SU-DHL-6 (cell line): ENCODE measurements around the gene STS.
A peak's percentile ranks its signal among the peaks of the same experiment; 100 is the strongest.
"Not testable (repeated sequence)": the region's sequence is repeated elsewhere in the genome, so short reads cannot be mapped to it uniquely, and the experiment has no call there.

Source experiments
- H2AFZ ChIP-seq: fragments of 200-600 bp; sonication (generic); 2 replicates; pipeline ENCODE4 v1.6.1; 2014; ENCODE audit warnings: low read depth, mild to moderate bottlenecking, moderate library complexity, mixed read lengths, antibody characterized with exemption, low read length; ENCODE audit not compliant: severe bottlenecking
- H3F3A ChIP-seq: fragments of 200-600 bp; shearing (Covaris generic); 2 replicates; pipeline ENCODE4 v1.6.0; 2016; ENCODE audit warnings: antibody characterized with exemption, mild to moderate bottlenecking; ENCODE audit not compliant: insufficient read depth
- H3K27ac ChIP-seq: fragments of 200-600 bp; sonication (generic); 2 replicates; pipeline ENCODE4 v1.5.1; 2016; ENCODE audit warnings: low read depth, mild to moderate bottlenecking, low read length, moderate library complexity, mixed read lengths
- H3K27me3 ChIP-seq: fragments of 200-600 bp; sonication (generic), shearing (Covaris generic); 2 replicates; pipeline ENCODE4 v1.6.0; 2014; ENCODE audit warnings: mild to moderate bottlenecking, low read length
- H3K36me3 ChIP-seq: fragments of 200-600 bp; sonication (generic); 2 replicates; pipeline ENCODE4 v1.6.1; 2014; ENCODE audit warnings: mild to moderate bottlenecking, low read length, mixed read lengths
- H3K4me2 ChIP-seq: fragments of 300-600, 200-600 bp; shearing (Covaris generic), sonication (generic); 2 replicates; pipeline ENCODE4 v1.6.0; 2014; ENCODE audit warnings: low read length, low read depth, mild to moderate bottlenecking; ENCODE audit not compliant: poor library complexity, severe bottlenecking
- H3K4me3 ChIP-seq: fragments of 200-600 bp; sonication (generic); 2 replicates; pipeline ENCODE4 v1.5.1; 2014; ENCODE audit warnings: antibody characterized with exemption, low read length, mild to moderate bottlenecking, mixed read lengths; ENCODE audit not compliant: insufficient read depth, poor library complexity, severe bottlenecking
- H3K79me2 ChIP-seq: fragments of 200-600 bp; sonication (generic); 2 replicates; pipeline ENCODE4 v1.6.1; 2014; ENCODE audit warnings: mild to moderate bottlenecking, low read length, moderate library complexity; ENCODE audit not compliant: insufficient read depth
- H3K9ac ChIP-seq: fragments of 200-600 bp; sonication (generic); 2 replicates; pipeline ENCODE4 v1.7.0; 2014; ENCODE audit warnings: mild to moderate bottlenecking, low read length
- H3K9me2 ChIP-seq: fragments of 200-600 bp; sonication (generic); replicated peaks from 2 replicates; pipeline ENCODE4 v1.6.1; 2014; ENCODE audit warnings: low read length; ENCODE audit not compliant: insufficient read depth
- H3K9me3 ChIP-seq: fragments of 200-600 bp; sonication (generic); 2 replicates; pipeline ENCODE4 v1.6.1; 2014; ENCODE audit warnings: low read length, mixed read lengths; ENCODE audit not compliant: insufficient read depth
- H4K20me1 ChIP-seq: fragments of 200-600 bp; sonication (generic); 2 replicates; pipeline ENCODE4 v1.6.1; 2014; ENCODE audit warnings: low read depth, mild to moderate bottlenecking, antibody characterized with exemption, low read length, moderate library complexity, mixed read lengths
- CTCF ChIP-seq: fragments of 200-600 bp; sonication (generic); IDR thresholded peaks from one replicate; pipeline ENCODE4 v1.5.1; 2017; ENCODE audit warnings: antibody characterized with exemption, mild to moderate bottlenecking, low read length, moderate library complexity; ENCODE audit not compliant: insufficient read depth, poor library complexity, severe bottlenecking
- EZH2phosphoT487 ChIP-seq: fragments of 200-600 bp; sonication (generic), shearing (Covaris generic); conservative IDR thresholded peaks from 2 replicates; pipeline ENCODE4 v1.6.1; 2018; ENCODE audit warnings: mild to moderate bottlenecking, antibody characterized with exemption, low read length, moderate library complexity, mixed read lengths

Gene STS

DNA sequence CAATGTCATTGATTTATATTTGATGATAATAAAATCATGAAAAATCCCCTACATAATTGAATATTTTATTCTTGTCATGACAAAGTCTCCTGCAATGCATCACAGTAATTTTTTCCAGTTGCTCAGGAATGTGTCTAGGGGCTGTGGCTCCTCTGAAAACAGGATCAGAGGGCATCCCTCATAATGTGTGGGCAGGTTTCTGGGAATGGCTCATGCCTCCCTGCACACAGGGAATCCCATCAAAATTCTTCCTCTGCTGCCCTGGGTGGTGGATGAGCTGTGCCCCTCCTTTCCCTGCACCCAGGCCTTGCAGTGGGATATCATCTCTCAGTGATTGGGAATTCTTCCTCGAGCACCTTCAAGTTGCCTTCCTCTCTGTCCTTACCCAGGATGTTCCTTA, 20.9 kb downstream of the STS start:
- Histone ChIP-seq H3K4me3 (no peak overlapping the region), H3K36me3 (no peaks in the 10 kb centered on the region), H3K27ac (no peak overlapping the region), H3K9ac (no peak overlapping the region), H3F3A (no peaks in the 10 kb centered on the region), H3K79me2 (0 out of 2 replicates have a peak, but pooled peaks cover 7% of the 10 kb centered on the region), H2AFZ (no peak overlapping the region), H3K9me2 (no peaks in the 10 kb centered on the region), H4K20me1 (no peaks in the 10 kb centered on the region), H3K27me3 (no peaks in the 10 kb centered on the region), H3K9me3 (no peaks in the 10 kb centered on the region), H3K4me2 (no peak overlapping the region)
- TF ChIP-seq CTCF (no peak), EZH2phosphoT487 (no peak)

DNA sequence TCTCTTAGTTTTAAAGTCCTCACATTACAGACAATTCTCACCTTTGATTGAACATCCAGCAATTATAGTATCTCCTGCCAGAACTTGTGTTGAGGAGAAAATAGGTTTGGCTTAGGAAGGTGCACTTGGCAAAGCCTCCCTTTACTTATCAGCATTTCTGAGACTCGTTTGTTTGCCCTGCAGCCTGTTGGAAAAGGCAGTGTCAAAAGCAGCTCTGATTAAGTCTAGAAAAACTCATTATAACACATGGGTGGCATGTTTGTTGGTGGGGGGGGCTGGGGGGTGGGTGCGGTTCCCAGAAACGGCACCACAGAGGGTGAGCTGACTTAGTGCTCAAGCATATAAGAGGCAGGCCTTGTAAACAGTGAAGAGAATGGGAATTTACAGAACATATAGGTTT, 22.1 kb downstream of the STS start:
- Histone ChIP-seq H3K9ac (no peak overlapping the region), H3F3A (no peaks in the 10 kb centered on the region), H3K4me3 (no peak overlapping the region), H3K4me2 (no peak overlapping the region), H3K36me3 (no peaks in the 10 kb centered on the region), H2AFZ (no peak overlapping the region), H3K79me2 (peaks cover 13% of the 10 kb centered on the region), H3K9me3 (no peaks in the 10 kb centered on the region), H3K9me2 (no peaks in the 10 kb centered on the region), H4K20me1 (no peaks in the 10 kb centered on the region), H3K27ac (no peak overlapping the region), H3K27me3 (no peaks in the 10 kb centered on the region)
- no peak for TF ChIP-seq CTCF
- no peak for TF ChIP-seq EZH2phosphoT487

GRCh38 chrX:7170898-7171297, 23.4 kb downstream of the STS start:
- Histone ChIP-seq H4K20me1 (no peaks in the 10 kb centered on the region), H3K9me2 (no peaks in the 10 kb centered on the region), H3K4me3 (no peak overlapping the region), H3F3A (no peaks in the 10 kb centered on the region), H3K9me3 (no peaks in the 10 kb centered on the region), H3K9ac (no peak overlapping the region), H3K27ac (no peak overlapping the region), H3K79me2 (peaks cover 16% of the 10 kb centered on the region), H3K27me3 (no peaks in the 10 kb centered on the region), H3K36me3 (no peaks in the 10 kb centered on the region), H3K4me2 (no peak overlapping the region), H2AFZ (no peak overlapping the region)
- TF ChIP-seq CTCF: peak; percentile 28
- no peak for TF ChIP-seq EZH2phosphoT487

DNA sequence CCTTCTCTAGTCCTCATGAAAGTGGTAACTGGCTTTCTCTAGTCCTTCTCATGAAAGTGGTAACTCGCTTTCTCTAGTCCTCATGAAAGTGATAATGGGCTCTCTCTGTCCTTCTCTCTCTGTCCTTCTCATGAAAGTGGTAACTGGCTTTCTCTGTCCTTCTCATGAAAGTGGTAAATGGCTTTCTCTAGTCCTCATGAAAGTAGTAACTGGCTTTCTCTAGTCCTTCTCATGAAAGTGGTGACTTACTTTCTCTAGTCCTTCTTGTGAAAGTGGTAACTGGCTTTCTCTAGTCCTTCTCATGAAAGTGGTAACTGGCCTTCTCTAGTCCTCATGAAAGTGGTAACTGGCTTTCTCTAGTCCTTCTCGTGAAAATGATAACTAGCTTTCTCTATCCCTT, 31.3 kb downstream of the STS start:
- not testable (repeated sequence) for H3K9me2 ChIP-seq, H3F3A ChIP-seq, H2AFZ ChIP-seq

More for the DNA sequence above, 31.3 kb downstream of the STS start:
- H3K9ac ChIP-seq, H3K36me3 ChIP-seq, H3K27me3 ChIP-seq, H4K20me1 ChIP-seq, H3K9me3 ChIP-seq, H3K27ac ChIP-seq, H3K79me2 ChIP-seq, H3K4me3 ChIP-seq, H3K4me2 ChIP-seq: not testable (repeated sequence)
